NCI-H146 treated with DMSO at 0.1 percent for 48 hours (cell line): ENCODE results near the gene SCN4B.
A peak's percentile ranks its signal among the peaks of the same experiment; 100 is the strongest.

Experiments
- DNase-seq: peaks from one replicate; lab custom pipeline; 2025; ENCODE audit not compliant: unreplicated experiment; lab: John Stamatoyannopoulos, UW

Gene SCN4B

GRCh38 chr11:118175031-118175992 is 22.7 kb upstream of the SCN4B start:
- DNase-seq: no peak

- DNase-seq: no peak
Measured at GRCh38 chr11:118174006-118174567, 21.5 kb upstream of the SCN4B start.

- no peak for DNase-seq
Measured at GRCh38 chr11:118172356-118172755, 19.7 kb upstream of the SCN4B start.

GRCh38 chr11:118171269-118172062 is 18.8 kb upstream of the SCN4B start:
- DNase-seq: peak; percentile 48

- DNase-seq: no peak
Measured at GRCh38 chr11:118170882-118171268, 18.3 kb upstream of the SCN4B start.

- DNase-seq: no peak
Measured at GRCh38 chr11:118170231-118170630, 17.6 kb upstream of the SCN4B start.

- no peak for DNase-seq
Measured at GRCh38 chr11:118169300-118170140, 16.9 kb upstream of the SCN4B start.

GRCh38 chr11:118168751-118169150 is 16.1 kb upstream of the SCN4B start:
- no peak for DNase-seq

- DNase-seq: no peak
Measured at GRCh38 chr11:118168316-118168715, 15.7 kb upstream of the SCN4B start.

GRCh38 chr11:118167906-118168305 is 15.3 kb upstream of the SCN4B start:
- no peak for DNase-seq

GRCh38 chr11:118167253-118167652 is 14.6 kb upstream of the SCN4B start:
- no peak for DNase-seq

- DNase-seq: no peak
Measured at GRCh38 chr11:118166641-118167040, 14.0 kb upstream of the SCN4B start.

GRCh38 chr11:118164885-118165284 is 12.3 kb upstream of the SCN4B start:
- no peak for DNase-seq

- DNase-seq: no peak
Measured at GRCh38 chr11:118163494-118163893, 10.9 kb upstream of the SCN4B start.

- no peak for DNase-seq
Measured at GRCh38 chr11:118162846-118163245, 10.2 kb upstream of the SCN4B start.

- DNase-seq: no peak
Measured at GRCh38 chr11:118161786-118162185, 9.2 kb upstream of the SCN4B start.

GRCh38 chr11:118157186-118157895 is 4.7 kb upstream of the SCN4B start:
- no peak for DNase-seq

GRCh38 chr11:118156531-118157185 is 4.0 kb upstream of the SCN4B start:
- peak; percentile 7 for DNase-seq

GRCh38 chr11:118155776-118156530 is 3.3 kb upstream of the SCN4B start:
- no peak for DNase-seq
